Mammary epithelial cell (primary cell): ENCODE measurements around the gene THRAP3.

Source experiments
- CTCF ChIP-seq, 2 donors: IDR thresholded peaks in 1 of 2; conservative IDR thresholded peaks in 1 of 2; 2 replicates each; pipeline ENCODE4 v1.5.1; 2011 to 2012; ENCODE audit warnings: inconsistent platforms in 2 of 2, low read length in 2 of 2, mild to moderate bottlenecking in 2 of 2, control low read depth in 1 of 2, low read depth in 1 of 2; ENCODE audit not compliant: insufficient read depth in 1 of 2; ENCODE audit errors: extremely low read depth in 1 of 2
- EZH2 ChIP-seq: IDR thresholded peaks from 2 replicates; pipeline ENCODE4 v1.6.1; 2012; ENCODE audit warnings: low read length, inconsistent platforms, borderline replicate concordance

- TF ChIP-seq CTCF (conservative IDR thresholded peaks at IDR 0.05 in 1 of 2, IDR thresholded peaks at IDR 0.05 in 1 of 2; ENCODE audit: extremely low read depth in 1 of 2, insufficient read depth in 1 of 2, low read depth in 1 of 2, low read length in 2 of 2), result no peak
- TF ChIP-seq EZH2, result no peak
These were observed 120.1 kb downstream of the THRAP3 start for GRCh38 chr1:36344395-36344680.
